Right lobe of liver (tissue), 6 donors: ENCODE measurements around the gene ARHGEF33. TPM values are rescaled to one million over a fixed set of nuclear protein-coding genes. Genes with fewer than 3 reads are reported as not detected.

Source experiments
- ATAC-seq, 4 donors: fragments of 200-7000 bp; cut with Tn5 transposase; one replicate each; pipeline ENCODE4 v1.9.1; 2020; ENCODE audit warnings: mild to moderate bottlenecking in 4 of 4, moderate library complexity in 4 of 4
- DNase-seq, 3 donors: peaks; one replicate each; pipeline ENCODE4 v3.0.0-alpha.2; 2020
- H3K27ac ChIP-seq, 3 donors: fragments of 200-600 bp; one replicate each; pipeline ENCODE4 v1.8.0; 2022
- H3K27me3 ChIP-seq, 2 donors: fragments of 200-600 bp; one replicate each; pipeline ENCODE4 v1.8.0; 2022
- H3K36me3 ChIP-seq, 4 donors: fragments of 200-600 bp; sonication (generic) in 1 of 4; one replicate each; pipeline versions ENCODE4 v1.5.1 to v1.8.0; 2017 to 2022; ENCODE audit warnings: control low read depth in 1 of 4
- H3K4me1 ChIP-seq, 4 donors: fragments of 200-600 bp; sonication (generic) in 1 of 4; one replicate each; pipeline versions ENCODE4 v1.5.1 to v1.8.0; 2017 to 2022; ENCODE audit warnings: control low read depth in 1 of 4
- H3K4me3 ChIP-seq, 3 donors: fragments of 200-600 bp; one replicate each; pipeline ENCODE4 v1.8.0; 2022
- H3K9me3 ChIP-seq, 4 donors: fragments of 200-600 bp; sonication (generic) in 1 of 4; one replicate each; pipeline versions ENCODE4 v1.5.1 to v1.8.0; 2017 to 2022; ENCODE audit warnings: control low read depth in 1 of 4
- CTCF ChIP-seq, 4 donors: fragments of 200-600 bp in 3 of 4; fragments of 450-650 bp in 1 of 4; IDR thresholded peaks; one replicate each; pipeline versions ENCODE4 v1.5.1 to v1.8.0; 2016 to 2022; ENCODE audit warnings: antibody characterized with exemption in 4 of 4, mild to moderate bottlenecking in 2 of 4
- POLR2A ChIP-seq: fragments of 450-650 bp; IDR thresholded peaks from one replicate; pipeline ENCODE4 v1.6.1; 2017; ENCODE audit warnings: antibody characterized with exemption, mild to moderate bottlenecking
- WGBS: methylation state at CpG from one replicate; pipeline ENCODE4 v1.1.6; 2018; ENCODE audit warnings: low coverage, low lambda C conversion rate; ENCODE audit not compliant: insufficient coverage; ENCODE audit errors: missing lambda C conversion rate; 5-methylcytosine and 5-hydroxymethylcytosine counted together
- intact Hi-C, 2 donors: fragments of 100-400 bp; cut with DNase I; formaldehyde crosslinking; loops; one replicate each; pipeline versions ENCODE4 v1.11.2 to v1.14.1; 2022
- total RNA-seq, 6 experiments: library from RNA; depleted of rRNA in 2 of 6; stranded (reverse); fragments of >200 nt in 2 of 6; fragmentation: NEBNext Ultra II Directional in 3 of 6; extraction: Animal tissue kit (Norgen Biotek cat#: 25700) in 3 of 6; gene quantifications; one replicate each; pipeline versions ENCODE4 v1.1.0 to v1.2.4, GENCODE V29; 2016 to 2023
- donor health status: DM: no; HTN: yes; CAD: no.
- donor health status: DM: no; HTN: no; CAD: no.
- donor health status: DM: no; HTN: no; CAD: no.
- donor health status: DM: no; HTN: yes; CAD: no.
- donor health status: DM: no; HTN: yes; CAD: no.

Gene ARHGEF33
- total RNA-seq, 6 experiments from 2014 or later, result 0.11 to 0.56 (median 0.29) TPM; not detected in 2

GRCh38 chr2:38909872-38910271 is 20.2 kb downstream of the ARHGEF33 start:
- no peak overlapping the region for H3K27ac ChIP-seq
- H3K36me3 ChIP-seq, result no peaks in the 10 kb centered on the region
- WGBS, result 75% methylated on average over 1 of the region's 1 CpG
- DNase-seq (no peak), ATAC-seq (no peak)
- H3K4me1 ChIP-seq, result no peaks in the 10 kb centered on the region
- H3K27me3 ChIP-seq, result no peaks in the 10 kb centered on the region
- TF ChIP-seq POLR2A (no peak), CTCF (IDR thresholded peaks at IDR 0.05) (no peak)
- H3K4me3 ChIP-seq, result no peak overlapping the region
- intact Hi-C loops, result no loop called here
- no peaks in the 10 kb centered on the region for H3K9me3 ChIP-seq

- WGBS, result 86% methylated on average over 1 of the region's 1 CpG
- no peaks in the 10 kb centered on the region for H3K9me3 ChIP-seq
- H3K4me1 ChIP-seq, result no peaks in the 10 kb centered on the region
- H3K27me3 ChIP-seq, result no peaks in the 10 kb centered on the region
- intact Hi-C loops, result no loop called here
- no peak overlapping the region for H3K4me3 ChIP-seq
- H3K36me3 ChIP-seq, result no peaks in the 10 kb centered on the region
- no peak overlapping the region for H3K27ac ChIP-seq
- no peak for TF ChIP-seq CTCF (IDR thresholded peaks at IDR 0.05)
- no peak for TF ChIP-seq POLR2A
- no peak for DNase-seq
- no peak for ATAC-seq
Measured at GRCh38 chr2:38911191-38911590, 21.5 kb downstream of the ARHGEF33 start.

- DNase-seq (no peak), ATAC-seq (no peak)
- Histone ChIP-seq H3K9me3 (no peaks in the 10 kb centered on the region), H3K27ac (no peak overlapping the region), H3K4me3 (no peak overlapping the region), H3K27me3 (no peaks in the 10 kb centered on the region), H3K36me3 (no peaks in the 10 kb centered on the region), H3K4me1 (no peaks in the 10 kb centered on the region)
- intact Hi-C loops, result no loop called here
- TF ChIP-seq POLR2A, result no peak
- no peak for TF ChIP-seq CTCF (IDR thresholded peaks at IDR 0.05)
- 70% methylated on average over 1 of the region's 1 CpG for WGBS
Measured at GRCh38 chr2:38912619-38913018, 22.9 kb downstream of the ARHGEF33 start.

- no peaks in the 10 kb centered on the region for H3K27me3 ChIP-seq
- H3K27ac ChIP-seq, result no peak overlapping the region
- ATAC-seq (no peak), DNase-seq (no peak)
- no peak overlapping the region for H3K4me3 ChIP-seq
- H3K4me1 ChIP-seq, result no peaks in the 10 kb centered on the region
- intact Hi-C loops, result no loop called here
- H3K9me3 ChIP-seq, result no peaks in the 10 kb centered on the region
- no peaks in the 10 kb centered on the region for H3K36me3 ChIP-seq
- 62% methylated on average over 4 of the region's 4 CpGs for WGBS
- no peak for TF ChIP-seq CTCF (IDR thresholded peaks at IDR 0.05)
- TF ChIP-seq POLR2A, result no peak
Measured at GRCh38 chr2:38922389-38922788, 32.7 kb downstream of the ARHGEF33 start.

- WGBS, result 89% methylated on average over 2 of the region's 2 CpGs
- Histone ChIP-seq H3K9me3 (no peaks in the 10 kb centered on the region), H3K4me3 (no peak overlapping the region), H3K27me3 (no peaks in the 10 kb centered on the region), H3K4me1 (no peaks in the 10 kb centered on the region), H3K36me3 (no peaks in the 10 kb centered on the region), H3K27ac (no peak overlapping the region)
- TF ChIP-seq CTCF (IDR thresholded peaks at IDR 0.05) (no peak), POLR2A (no peak)
- ATAC-seq, result no peak
- intact Hi-C loops, result no loop called here
- DNase-seq, result no peak
Measured at GRCh38 chr2:38922902-38923301, 33.2 kb downstream of the ARHGEF33 start.
